Measurements from ENCODE around the gene CCNG1.

Gene CCNG1

DNA sequence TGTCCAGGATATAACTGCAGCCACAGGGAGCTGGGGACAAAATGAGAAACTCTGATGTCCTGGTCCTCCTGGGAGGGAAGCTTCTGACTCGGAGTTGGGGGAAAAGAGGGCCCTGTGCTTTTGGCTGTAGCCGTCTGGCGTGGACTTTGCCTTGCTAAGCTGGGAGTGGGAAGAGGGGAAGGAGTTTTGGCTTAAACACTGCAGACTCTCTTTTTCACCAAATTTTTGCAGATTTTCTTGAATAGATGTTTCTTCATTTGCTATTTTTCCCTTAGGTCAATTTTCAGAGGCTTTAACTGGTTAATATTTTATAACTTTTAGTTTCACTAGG lies 52.3 kb downstream of the CCNG1 start:
- DNase-seq (ENCODE audit: low spot score), result no peak

All from AG08396 (cell line).